ENCODE results near the gene ZFYVE16. TPM values are rescaled to one million over a fixed set of nuclear protein-coding genes. Genes with fewer than 3 reads are reported as not detected.

ZFYVE16 gene
- total RNA-seq (2022; extraction: Qiagen RNA extraction; ENCODE audit: low read depth) = 11.5 to 25.6 TPM (median 15.2 TPM) in 5 replicates

DNA sequence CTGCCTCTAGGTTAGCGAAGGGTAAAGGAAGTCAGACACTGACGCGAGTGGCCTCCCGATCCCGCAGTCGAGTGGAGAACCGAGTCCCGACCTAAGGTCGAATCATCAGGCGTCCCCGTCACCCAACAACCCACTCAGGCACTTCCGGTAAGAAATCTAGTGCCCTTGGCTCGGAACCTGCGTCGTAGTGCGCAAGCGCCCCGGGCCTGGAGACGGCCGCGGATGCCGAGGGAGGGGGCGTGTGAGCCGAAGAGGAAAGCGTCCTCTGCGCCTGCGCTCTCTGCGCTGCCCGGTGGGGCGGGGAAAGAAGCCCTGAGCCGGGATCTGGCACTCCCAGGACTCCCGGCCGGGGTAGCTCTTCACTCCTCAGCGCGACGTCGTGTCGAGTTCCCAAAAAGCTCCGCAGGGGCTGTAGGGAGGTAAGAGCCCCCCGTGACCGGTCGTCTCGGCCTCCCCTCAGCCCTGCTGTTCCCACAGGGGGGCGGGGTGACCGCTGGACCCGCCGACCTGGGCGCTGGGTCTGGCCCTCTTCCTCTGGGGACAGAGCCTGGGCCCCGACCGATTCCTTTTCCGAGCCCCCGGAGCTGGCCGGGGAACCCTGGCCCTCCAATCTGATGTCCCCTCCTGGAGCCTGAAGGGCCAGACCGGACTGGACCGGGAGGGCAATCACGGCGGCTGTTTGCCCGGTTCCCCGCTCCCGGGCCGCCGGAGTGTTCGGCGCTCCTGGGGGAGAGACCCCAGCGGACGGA lies at the start of gene ZFYVE16:
TSS of gene ZFYVE16 (plus strand) at position 330 of the 749 bp plus-strand sequence. CDS start 26,084 bp downstream, outside the sequence.

GRCh38 chr5:80487829-80488721 lies 80.2 kb downstream of the ZFYVE16 start, which contains the start of gene FAM151B:
FAM151B (plus strand) TSS chr5:80488100; CDS start chr5:80488124, 24 bp downstream.

Other genes starting within 250 kb of the ZFYVE16 start
- 5.6 to 8.6 TPM (median 7.1 TPM) in 5 replicates for gene SERINC5, start 152.0 kb upstream of the ZFYVE16 start, total RNA-seq (2022; extraction: Qiagen RNA extraction; ENCODE audit: low read depth)
- gene SPZ1, start 88.1 kb upstream of the ZFYVE16 start, total RNA-seq (2022; extraction: Qiagen RNA extraction; ENCODE audit: low read depth) = not detected in 5 replicates
- gene FAM151B, start 80.0 kb downstream of the ZFYVE16 start, total RNA-seq (2022; extraction: Qiagen RNA extraction; ENCODE audit: low read depth) = 1.5 to 3.7 TPM (median 1.7 TPM) in 5 replicates
- gene ANKRD34B, start 162.2 kb downstream of the ZFYVE16 start, total RNA-seq (2022; extraction: Qiagen RNA extraction; ENCODE audit: low read depth) = 0.07 to 0.13 TPM (median 0.12 TPM) in 3 of 5 replicates, not detected in the others
- gene MSH3, start 246.6 kb downstream of the ZFYVE16 start, total RNA-seq (2022; extraction: Qiagen RNA extraction; ENCODE audit: low read depth) = 6.5 to 8.7 TPM (median 8.0 TPM) in 5 replicates
- gene DHFR, start 246.9 kb downstream of the ZFYVE16 start, total RNA-seq (2022; extraction: Qiagen RNA extraction; ENCODE audit: low read depth) = 47.2 to 70.9 TPM (median 52.9 TPM) in 5 replicates